GM23338 (cell line): ENCODE results near the gene CD58.

Experiments
- CREB1 ChIP-seq: fragments of 250-450 bp; sonication (Bioruptor Pico); IDR thresholded peaks from 2 replicates; pipeline ENCODE4 v1.5.0; 2020; ENCODE audit warnings: low read depth, mild to moderate bottlenecking, moderate library complexity
- EZH2 ChIP-seq: fragments of 200-600 bp; sonication (generic); IDR thresholded peaks from one replicate; pipeline ENCODE4 v1.8.0; 2017; ENCODE audit warnings: antibody characterized with exemption, mild to moderate bottlenecking, low read depth; ENCODE audit not compliant: unreplicated experiment
- EZH2phosphoT487 ChIP-seq: fragments of 200-600 bp; sonication (generic); IDR thresholded peaks from one replicate; pipeline ENCODE4 v1.8.1; 2018; ENCODE audit warnings: antibody characterized with exemption; ENCODE audit not compliant: unreplicated experiment
- JUNB ChIP-seq: IDR thresholded peaks from one replicate; pipeline ENCODE4 v1.6.1; 2016; ENCODE audit warnings: antibody characterized with exemption; ENCODE audit not compliant: unreplicated experiment
- NANOG ChIP-seq: IDR thresholded peaks from 2 replicates; pipeline ENCODE4 v1.6.1; 2016; ENCODE audit warnings: antibody characterized with exemption, borderline replicate concordance
- POLR2AphosphoS5 ChIP-seq: IDR thresholded peaks from 2 replicates; pipeline ENCODE4 v1.6.1; 2016; ENCODE audit warnings: antibody characterized with exemption, low read depth
- STAT1 ChIP-seq: IDR thresholded peaks from one replicate; pipeline ENCODE4 v1.6.1; 2016; ENCODE audit warnings: antibody characterized with exemption; ENCODE audit not compliant: unreplicated experiment
- ZNF114 ChIP-seq: fragments of 250-450 bp; sonication (Bioruptor Pico); IDR thresholded peaks from 2 replicates; pipeline ENCODE4 v1.5.0; 2020; ENCODE audit warnings: mild to moderate bottlenecking, moderate library complexity
- ZNF331 ChIP-seq: fragments of 250-450 bp; sonication (Bioruptor Pico); IDR thresholded peaks from 2 replicates; pipeline ENCODE4 v1.5.0; 2020; ENCODE audit warnings: low read depth, mild to moderate bottlenecking, moderate library complexity
- TF ChIP-seq, protein P1 (sequence below), 2 experiments: fragments of 200-600 bp in 1 of 2; sonication (generic) in 1 of 2; conservative IDR thresholded peaks; 2 replicates each; pipeline versions ENCODE4 v1.5.1 to v1.6.1; 2016 to 2017; ENCODE audit warnings: antibody characterized with exemption in 2 of 2, low read depth in 2 of 2, mild to moderate bottlenecking in 2 of 2, moderate library complexity in 1 of 2
- TF ChIP-seq, protein P2 (sequence below): fragments of 250-450 bp; sonication (Bioruptor Pico); IDR thresholded peaks from 2 replicates; pipeline ENCODE4 v1.5.0; 2020; ENCODE audit warnings: mild to moderate bottlenecking, moderate library complexity
- TF ChIP-seq, protein P3 (sequence below): IDR thresholded peaks from one replicate; pipeline ENCODE4 v1.6.1; 2018; ENCODE audit warnings: antibody characterized with exemption; ENCODE audit not compliant: unreplicated experiment

DNA sequence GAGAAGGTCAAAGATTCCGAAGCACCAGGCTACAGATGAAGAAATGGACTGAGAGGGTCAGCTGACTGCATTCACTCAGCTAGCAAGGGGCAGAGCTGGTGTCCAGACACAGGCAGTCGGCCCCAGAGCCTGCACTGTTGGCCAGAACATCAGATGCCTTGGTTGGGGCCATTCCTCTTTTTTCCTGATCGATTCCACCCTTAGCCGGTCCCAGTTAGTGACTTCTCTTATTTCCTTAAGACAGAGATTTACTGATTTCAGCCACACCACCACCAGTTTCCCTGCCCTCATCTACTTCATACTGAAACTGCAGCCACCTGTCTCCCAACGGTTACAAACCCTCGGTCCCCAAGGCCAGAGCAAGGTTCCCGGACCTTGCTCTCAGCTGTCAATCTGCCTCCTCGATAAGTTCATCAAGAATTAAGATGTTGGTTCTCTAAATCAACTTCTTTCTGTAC is 11.5 kb downstream of the CD58 start:
- TF ChIP-seq, protein P1, sequence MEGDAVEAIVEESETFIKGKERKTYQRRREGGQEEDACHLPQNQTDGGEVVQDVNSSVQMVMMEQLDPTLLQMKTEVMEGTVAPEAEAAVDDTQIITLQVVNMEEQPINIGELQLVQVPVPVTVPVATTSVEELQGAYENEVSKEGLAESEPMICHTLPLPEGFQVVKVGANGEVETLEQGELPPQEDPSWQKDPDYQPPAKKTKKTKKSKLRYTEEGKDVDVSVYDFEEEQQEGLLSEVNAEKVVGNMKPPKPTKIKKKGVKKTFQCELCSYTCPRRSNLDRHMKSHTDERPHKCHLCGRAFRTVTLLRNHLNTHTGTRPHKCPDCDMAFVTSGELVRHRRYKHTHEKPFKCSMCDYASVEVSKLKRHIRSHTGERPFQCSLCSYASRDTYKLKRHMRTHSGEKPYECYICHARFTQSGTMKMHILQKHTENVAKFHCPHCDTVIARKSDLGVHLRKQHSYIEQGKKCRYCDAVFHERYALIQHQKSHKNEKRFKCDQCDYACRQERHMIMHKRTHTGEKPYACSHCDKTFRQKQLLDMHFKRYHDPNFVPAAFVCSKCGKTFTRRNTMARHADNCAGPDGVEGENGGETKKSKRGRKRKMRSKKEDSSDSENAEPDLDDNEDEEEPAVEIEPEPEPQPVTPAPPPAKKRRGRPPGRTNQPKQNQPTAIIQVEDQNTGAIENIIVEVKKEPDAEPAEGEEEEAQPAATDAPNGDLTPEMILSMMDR (conservative IDR thresholded peaks at IDR 0.05; ENCODE audit: low read depth in 2 of 2), result no peak
- TF ChIP-seq STAT1, result no peak
- no peak for TF ChIP-seq ZNF331 (CRISPR knock-in tag)
- no peak for TF ChIP-seq POLR2AphosphoS5
- no peak for TF ChIP-seq NANOG
- TF ChIP-seq ZNF114 (CRISPR knock-in tag), result no peak
- TF ChIP-seq JUNB, result no peak
- no peak for TF ChIP-seq EZH2phosphoT487
- no peak for TF ChIP-seq EZH2
- TF ChIP-seq, protein P2, sequence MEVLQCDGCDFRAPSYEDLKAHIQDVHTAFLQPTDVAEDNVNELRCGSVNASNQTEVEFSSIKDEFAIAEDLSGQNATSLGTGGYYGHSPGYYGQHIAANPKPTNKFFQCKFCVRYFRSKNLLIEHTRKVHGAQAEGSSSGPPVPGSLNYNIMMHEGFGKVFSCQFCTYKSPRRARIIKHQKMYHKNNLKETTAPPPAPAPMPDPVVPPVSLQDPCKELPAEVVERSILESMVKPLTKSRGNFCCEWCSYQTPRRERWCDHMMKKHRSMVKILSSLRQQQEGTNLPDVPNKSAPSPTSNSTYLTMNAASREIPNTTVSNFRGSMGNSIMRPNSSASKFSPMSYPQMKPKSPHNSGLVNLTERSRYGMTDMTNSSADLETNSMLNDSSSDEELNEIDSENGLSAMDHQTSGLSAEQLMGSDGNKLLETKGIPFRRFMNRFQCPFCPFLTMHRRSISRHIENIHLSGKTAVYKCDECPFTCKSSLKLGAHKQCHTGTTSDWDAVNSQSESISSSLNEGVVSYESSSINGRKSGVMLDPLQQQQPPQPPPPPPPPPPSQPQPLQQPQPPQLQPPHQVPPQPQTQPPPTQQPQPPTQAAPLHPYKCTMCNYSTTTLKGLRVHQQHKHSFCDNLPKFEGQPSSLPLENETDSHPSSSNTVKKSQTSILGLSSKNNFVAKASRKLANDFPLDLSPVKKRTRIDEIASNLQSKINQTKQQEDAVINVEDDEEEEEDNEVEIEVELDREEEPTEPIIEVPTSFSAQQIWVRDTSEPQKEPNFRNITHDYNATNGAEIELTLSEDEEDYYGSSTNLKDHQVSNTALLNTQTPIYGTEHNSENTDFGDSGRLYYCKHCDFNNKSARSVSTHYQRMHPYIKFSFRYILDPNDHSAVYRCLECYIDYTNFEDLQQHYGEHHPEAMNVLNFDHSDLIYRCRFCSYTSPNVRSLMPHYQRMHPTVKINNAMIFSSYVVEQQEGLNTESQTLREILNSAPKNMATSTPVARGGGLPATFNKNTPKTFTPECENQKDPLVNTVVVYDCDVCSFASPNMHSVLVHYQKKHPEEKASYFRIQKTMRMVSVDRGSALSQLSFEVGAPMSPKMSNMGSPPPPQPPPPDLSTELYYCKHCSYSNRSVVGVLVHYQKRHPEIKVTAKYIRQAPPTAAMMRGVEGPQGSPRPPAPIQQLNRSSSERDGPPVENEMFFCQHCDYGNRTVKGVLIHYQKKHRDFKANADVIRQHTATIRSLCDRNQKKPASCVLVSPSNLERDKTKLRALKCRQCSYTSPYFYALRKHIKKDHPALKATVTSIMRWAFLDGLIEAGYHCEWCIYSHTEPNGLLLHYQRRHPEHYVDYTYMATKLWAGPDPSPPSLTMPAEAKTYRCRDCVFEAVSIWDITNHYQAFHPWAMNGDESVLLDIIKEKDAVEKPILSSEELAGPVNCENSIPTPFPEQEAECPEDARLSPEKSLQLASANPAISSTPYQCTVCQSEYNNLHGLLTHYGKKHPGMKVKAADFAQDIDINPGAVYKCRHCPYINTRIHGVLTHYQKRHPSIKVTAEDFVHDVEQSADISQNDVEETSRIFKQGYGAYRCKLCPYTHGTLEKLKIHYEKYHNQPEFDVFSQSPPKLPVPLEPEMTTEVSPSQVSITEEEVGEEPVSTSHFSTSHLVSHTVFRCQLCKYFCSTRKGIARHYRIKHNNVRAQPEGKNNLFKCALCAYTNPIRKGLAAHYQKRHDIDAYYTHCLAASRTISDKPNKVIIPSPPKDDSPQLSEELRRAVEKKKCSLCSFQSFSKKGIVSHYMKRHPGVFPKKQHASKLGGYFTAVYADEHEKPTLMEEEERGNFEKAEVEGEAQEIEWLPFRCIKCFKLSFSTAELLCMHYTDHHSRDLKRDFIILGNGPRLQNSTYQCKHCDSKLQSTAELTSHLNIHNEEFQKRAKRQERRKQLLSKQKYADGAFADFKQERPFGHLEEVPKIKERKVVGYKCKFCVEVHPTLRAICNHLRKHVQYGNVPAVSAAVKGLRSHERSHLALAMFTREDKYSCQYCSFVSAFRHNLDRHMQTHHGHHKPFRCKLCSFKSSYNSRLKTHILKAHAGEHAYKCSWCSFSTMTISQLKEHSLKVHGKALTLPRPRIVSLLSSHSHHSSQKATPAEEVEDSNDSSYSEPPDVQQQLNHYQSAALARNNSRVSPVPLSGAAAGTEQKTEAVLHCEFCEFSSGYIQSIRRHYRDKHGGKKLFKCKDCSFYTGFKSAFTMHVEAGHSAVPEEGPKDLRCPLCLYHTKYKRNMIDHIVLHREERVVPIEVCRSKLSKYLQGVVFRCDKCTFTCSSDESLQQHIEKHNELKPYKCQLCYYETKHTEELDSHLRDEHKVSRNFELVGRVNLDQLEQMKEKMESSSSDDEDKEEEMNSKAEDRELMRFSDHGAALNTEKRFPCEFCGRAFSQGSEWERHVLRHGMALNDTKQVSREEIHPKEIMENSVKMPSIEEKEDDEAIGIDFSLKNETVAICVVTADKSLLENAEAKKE (CRISPR knock-in tag), result no peak
- TF ChIP-seq, protein P3, sequence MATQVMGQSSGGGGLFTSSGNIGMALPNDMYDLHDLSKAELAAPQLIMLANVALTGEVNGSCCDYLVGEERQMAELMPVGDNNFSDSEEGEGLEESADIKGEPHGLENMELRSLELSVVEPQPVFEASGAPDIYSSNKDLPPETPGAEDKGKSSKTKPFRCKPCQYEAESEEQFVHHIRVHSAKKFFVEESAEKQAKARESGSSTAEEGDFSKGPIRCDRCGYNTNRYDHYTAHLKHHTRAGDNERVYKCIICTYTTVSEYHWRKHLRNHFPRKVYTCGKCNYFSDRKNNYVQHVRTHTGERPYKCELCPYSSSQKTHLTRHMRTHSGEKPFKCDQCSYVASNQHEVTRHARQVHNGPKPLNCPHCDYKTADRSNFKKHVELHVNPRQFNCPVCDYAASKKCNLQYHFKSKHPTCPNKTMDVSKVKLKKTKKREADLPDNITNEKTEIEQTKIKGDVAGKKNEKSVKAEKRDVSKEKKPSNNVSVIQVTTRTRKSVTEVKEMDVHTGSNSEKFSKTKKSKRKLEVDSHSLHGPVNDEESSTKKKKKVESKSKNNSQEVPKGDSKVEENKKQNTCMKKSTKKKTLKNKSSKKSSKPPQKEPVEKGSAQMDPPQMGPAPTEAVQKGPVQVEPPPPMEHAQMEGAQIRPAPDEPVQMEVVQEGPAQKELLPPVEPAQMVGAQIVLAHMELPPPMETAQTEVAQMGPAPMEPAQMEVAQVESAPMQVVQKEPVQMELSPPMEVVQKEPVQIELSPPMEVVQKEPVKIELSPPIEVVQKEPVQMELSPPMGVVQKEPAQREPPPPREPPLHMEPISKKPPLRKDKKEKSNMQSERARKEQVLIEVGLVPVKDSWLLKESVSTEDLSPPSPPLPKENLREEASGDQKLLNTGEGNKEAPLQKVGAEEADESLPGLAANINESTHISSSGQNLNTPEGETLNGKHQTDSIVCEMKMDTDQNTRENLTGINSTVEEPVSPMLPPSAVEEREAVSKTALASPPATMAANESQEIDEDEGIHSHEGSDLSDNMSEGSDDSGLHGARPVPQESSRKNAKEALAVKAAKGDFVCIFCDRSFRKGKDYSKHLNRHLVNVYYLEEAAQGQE, result no peak
- no peak for TF ChIP-seq CREB1 (CRISPR knock-in tag)
